Breast epithelium (tissue), 3 donors: ENCODE results near the gene LRP1.

ENCODE experiments used
- CTCF ChIP-seq, 3 donors: fragments of 450-650 bp; IDR thresholded peaks; one replicate each; pipeline ENCODE4 v1.5.1; 2016 to 2017; ENCODE audit warnings: antibody characterized with exemption in 3 of 3, mild to moderate bottlenecking in 3 of 3, moderate library complexity in 3 of 3
- POLR2A ChIP-seq: fragments of 450-650 bp; IDR thresholded peaks from one replicate; pipeline ENCODE4 v1.6.1; 2016; ENCODE audit warnings: antibody characterized with exemption, mild to moderate bottlenecking, moderate library complexity
- POLR2AphosphoS5 ChIP-seq, 3 donors: sonication (generic); formaldehyde crosslinking; IDR thresholded peaks; one replicate each; pipeline ENCODE4 v1.6.1; 2017; ENCODE audit warnings: antibody characterized with exemption in 3 of 3

GRCh38 chr12:57201631-57202030 lies 73.3 kb downstream of the LRP1 start:
- no peak for TF ChIP-seq CTCF (IDR thresholded peaks at IDR 0.05)
- no peak for TF ChIP-seq POLR2A
- TF ChIP-seq POLR2AphosphoS5 (IDR thresholded peaks at IDR 0.05): no peak
